ENCODE data around the gene MPPED1. TPM values are rescaled to one million over a fixed set of nuclear protein-coding genes. Genes with fewer than 3 reads are reported as not detected.

Gene MPPED1
- total RNA-seq, 1 experiment from 2014 or later: not detected

DNA sequence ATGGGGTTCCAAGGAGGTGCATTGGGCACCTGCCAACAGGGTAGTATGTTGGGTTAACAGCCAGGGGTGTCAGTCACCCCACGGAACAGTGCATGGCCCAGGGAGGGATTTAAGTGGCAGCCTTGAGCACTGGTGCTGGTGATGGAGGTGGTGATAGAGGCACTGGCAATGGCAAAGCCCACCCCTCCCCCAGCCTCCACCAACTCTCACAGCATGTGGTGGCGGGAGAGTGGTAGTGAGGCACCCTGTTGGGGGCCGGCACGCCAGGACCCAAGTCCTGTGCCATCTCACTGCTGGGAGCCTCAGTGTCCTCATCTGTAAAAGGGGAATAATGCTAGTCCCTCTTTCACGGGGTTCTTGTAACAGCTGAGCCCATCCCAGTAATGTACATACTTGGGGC is 81.5 kb downstream of the MPPED1 start:
- H2AFZ ChIP-seq: no peak overlapping the region
- no peak overlapping the region for H3K27ac ChIP-seq
- intact Hi-C loops (cut with micrococcal nuclease; ENCODE audit: unreplicated experiment): no loop called here
- H3F3A ChIP-seq (ENCODE audit: insufficient read depth, low read depth): no peaks in the 10 kb centered on the region
- TF ChIP-seq EZH2 (IDR thresholded peaks at IDR 0.05; ENCODE audit: low read depth) (no peak), CTCF (conservative IDR thresholded peaks at IDR 0.05) (no peak)
- no peaks in the 10 kb centered on the region for H3K9me2 ChIP-seq (ENCODE audit: insufficient read depth)
- H3K36me3 ChIP-seq (ENCODE audit: low read depth): no peaks in the 10 kb centered on the region
- DNase-seq: no peak
- ChIA-PET CTCF (no interaction called here), POLR2A (ENCODE audit: unreplicated experiment) (no interaction called here)
- no peaks in the 10 kb centered on the region for H3K9me3 ChIP-seq (ENCODE audit: insufficient read depth, low read depth)
- H4K20me1 ChIP-seq (ENCODE audit: insufficient read depth): no peaks in the 10 kb centered on the region
- H3K4me3 ChIP-seq: no peak overlapping the region
- no peak overlapping the region for H3K4me2 ChIP-seq
- BruUV-seq (replicated peaks): no TSS peak
- no peaks in the 10 kb centered on the region for H3K4me1 ChIP-seq (replicated peaks; ENCODE audit: insufficient read depth)
- no peaks in the 10 kb centered on the region for H3K79me2 ChIP-seq (ENCODE audit: low read depth)
- peaks cover 42% of the 10 kb centered on the region for H3K27me3 ChIP-seq (ENCODE audit: insufficient read depth, low read depth)

- BruUV-seq (replicated peaks): no TSS peak
- H3K27ac ChIP-seq: no peak overlapping the region
- no peak overlapping the region for H3K4me3 ChIP-seq
- intact Hi-C loops (cut with micrococcal nuclease; ENCODE audit: unreplicated experiment): no loop called here
- CTCF ChIA-PET: no interaction called here
- no peaks in the 10 kb centered on the region; the same call in 1 of the 2 replicates for H4K20me1 ChIP-seq (ENCODE audit: insufficient read depth)
- no peak for TF ChIP-seq EZH2 (IDR thresholded peaks at IDR 0.05; ENCODE audit: low read depth)
- no peak for TF ChIP-seq CTCF (conservative IDR thresholded peaks at IDR 0.05)
- no peaks in the 10 kb centered on the region for H3K9me3 ChIP-seq (ENCODE audit: insufficient read depth, low read depth)
- H3K79me2 ChIP-seq (ENCODE audit: low read depth): no peaks in the 10 kb centered on the region
- no peaks in the 10 kb centered on the region for H3F3A ChIP-seq (ENCODE audit: insufficient read depth, low read depth)
- DNase-seq: no peak
- H3K36me3 ChIP-seq (ENCODE audit: low read depth): no peaks in the 10 kb centered on the region
- no peaks in the 10 kb centered on the region for H3K9me2 ChIP-seq (ENCODE audit: insufficient read depth)
- POLR2A ChIA-PET (ENCODE audit: unreplicated experiment): no interaction called here
- no peaks in the 10 kb centered on the region for H3K4me1 ChIP-seq (replicated peaks; ENCODE audit: insufficient read depth)
- H3K27me3 ChIP-seq (ENCODE audit: insufficient read depth, low read depth): peaks cover 25% of the 10 kb centered on the region; the same call in 1 of the 2 replicates
- no peak overlapping the region for H3K4me2 ChIP-seq
- H2AFZ ChIP-seq: no peak overlapping the region
Observed at GRCh38 chr22:43497956-43498855, 86.4 kb downstream of the MPPED1 start.

- Histone ChIP-seq H3K4me3 (no peak overlapping the region), H3K4me1 (replicated peaks; ENCODE audit: insufficient read depth) (no peaks in the 10 kb centered on the region), H3K27ac (no peak overlapping the region), H3K4me2 (no peak overlapping the region), H4K20me1 (ENCODE audit: insufficient read depth) (no peaks in the 10 kb centered on the region; the same call in 1 of the 2 replicates), H3K9me3 (ENCODE audit: insufficient read depth, low read depth) (no peaks in the 10 kb centered on the region), H2AFZ (no peak overlapping the region), H3K36me3 (ENCODE audit: low read depth) (no peaks in the 10 kb centered on the region), H3K27me3 (ENCODE audit: insufficient read depth, low read depth) (peaks cover 28% of the 10 kb centered on the region), H3K79me2 (ENCODE audit: low read depth) (no peaks in the 10 kb centered on the region), H3K9me2 (ENCODE audit: insufficient read depth) (no peaks in the 10 kb centered on the region; the same call in 1 of the 2 replicates), H3F3A (ENCODE audit: insufficient read depth, low read depth) (no peaks in the 10 kb centered on the region)
- POLR2A ChIA-PET (ENCODE audit: unreplicated experiment): no interaction called here
- TF ChIP-seq EZH2 (IDR thresholded peaks at IDR 0.05; ENCODE audit: low read depth) (no peak), CTCF (conservative IDR thresholded peaks at IDR 0.05) (no peak)
- no TSS peak for BruUV-seq (replicated peaks)
- no peak for DNase-seq
- intact Hi-C loops (cut with micrococcal nuclease; ENCODE audit: unreplicated experiment): no loop called here
- CTCF ChIA-PET: no interaction called here
Observed at GRCh38 chr22:43498856-43499253, 87.0 kb downstream of the MPPED1 start.
